Astrocyte (in vitro differentiated cells and primary cell): ENCODE results near the gene RETREG3. TPM values are rescaled to one million over a fixed set of nuclear protein-coding genes. Genes with fewer than 3 reads are reported as not detected.

Experiments
- DNase-seq: peaks from one replicate; pipeline ENCODE4 v3.0.0-alpha.2; 2010; ENCODE audit warnings: low read depth
- FAIRE-seq: peaks from 2 replicates; lab custom pipeline; 2011; peaks lifted over from hg19 to GRCh38; lab: Jason Lieb, UNC
- H2AFZ ChIP-seq: 2 replicates; pipeline ENCODE4 v1.6.0; 2012; ENCODE audit warnings: low read depth, low read length, inconsistent platforms
- H3K27ac ChIP-seq: 2 replicates; pipeline ENCODE4 v1.5.1; 2011; ENCODE audit warnings: low read depth, low read length, inconsistent platforms
- H3K27me3 ChIP-seq: 2 replicates; pipeline ENCODE4 v1.6.0; 2011; ENCODE audit warnings: low read length, inconsistent platforms; ENCODE audit not compliant: insufficient read depth
- H3K36me3 ChIP-seq: 2 replicates; pipeline ENCODE4 v1.5.1; 2011; ENCODE audit warnings: low read length, inconsistent platforms; ENCODE audit not compliant: insufficient read depth
- H3K4me1 ChIP-seq: 2 replicates; pipeline ENCODE4 v1.5.1; 2011; ENCODE audit warnings: low read length, inconsistent platforms; ENCODE audit not compliant: insufficient read depth
- H3K4me2 ChIP-seq: 2 replicates; pipeline ENCODE4 v1.6.0; 2012; ENCODE audit warnings: low read length, inconsistent platforms
- H3K4me3 ChIP-seq: 2 replicates; pipeline ENCODE4 v1.5.1; 2011; ENCODE audit warnings: low read depth, mild to moderate bottlenecking, low read length, inconsistent platforms; ENCODE audit not compliant: insufficient read depth
- H3K79me2 ChIP-seq: 2 replicates; pipeline ENCODE4 v1.6.0; 2012; ENCODE audit warnings: mild to moderate bottlenecking, low read length, inconsistent platforms; ENCODE audit not compliant: insufficient read depth
- H3K9ac ChIP-seq: 2 replicates; pipeline ENCODE4 v1.6.0; 2012; ENCODE audit warnings: mild to moderate bottlenecking, low read length, inconsistent platforms
- H3K9me3 ChIP-seq: 2 replicates; pipeline ENCODE4 v1.5.1; 2012; ENCODE audit warnings: low read depth, mild to moderate bottlenecking, low read length, inconsistent platforms; ENCODE audit not compliant: insufficient read depth
- H4K20me1 ChIP-seq: 2 replicates; pipeline ENCODE4 v1.6.0; 2012; ENCODE audit warnings: low read length, inconsistent platforms; ENCODE audit not compliant: insufficient read depth
- H3K27ac Mint-ChIP-seq: one replicate; pipeline ENCODE4 v1.8.0; 2021; ENCODE audit warnings: mild to moderate bottlenecking, mixed read lengths; ENCODE audit not compliant: unreplicated experiment
- H3K27me3 Mint-ChIP-seq: one replicate; pipeline ENCODE4 v1.8.0; 2021; ENCODE audit warnings: low read depth, mixed read lengths; ENCODE audit not compliant: unreplicated experiment
- H3K36me3 Mint-ChIP-seq: one replicate; pipeline ENCODE4 v1.8.0; 2021; ENCODE audit warnings: low read depth, mixed read lengths; ENCODE audit not compliant: unreplicated experiment
- H3K4me1 Mint-ChIP-seq: one replicate; pipeline ENCODE4 v1.8.0; 2021; ENCODE audit warnings: low read depth, mixed read lengths; ENCODE audit not compliant: unreplicated experiment
- H3K4me3 Mint-ChIP-seq: one replicate; pipeline ENCODE4 v1.8.0; 2021; ENCODE audit warnings: mild to moderate bottlenecking, moderate library complexity, mixed read lengths; ENCODE audit not compliant: unreplicated experiment
- H3K9me3 Mint-ChIP-seq: one replicate; pipeline ENCODE4 v1.8.0; 2021; ENCODE audit warnings: mild to moderate bottlenecking, mixed read lengths; ENCODE audit not compliant: unreplicated experiment
- EZH2 ChIP-seq: IDR thresholded peaks from 2 replicates; pipeline ENCODE4 v1.6.1; 2012; ENCODE audit warnings: mild to moderate bottlenecking, low read length, inconsistent platforms; ENCODE audit not compliant: insufficient read depth
- total RNA-seq: library from RNA; stranded (reverse); gene quantifications from 2 replicates; pipeline ENCODE4 v1.2.1, GENCODE V29; 2021
- TF ChIP-seq, protein P1 (sequence below): IDR thresholded peaks from 2 replicates; pipeline ENCODE4 v1.5.1; 2011; ENCODE audit warnings: low read depth, mild to moderate bottlenecking, inconsistent platforms, low read length, moderate library complexity; ENCODE audit not compliant: insufficient read depth

Gene RETREG3
- total RNA-seq, 1 donor from 2014 or later: 54.3 TPM

- Mint-ChIP-seq H3K27me3 (no peaks in the 10 kb centered on the region), H3K36me3 (peaks cover 13% of the 10 kb centered on the region), H3K27ac (no peak overlapping the region), H3K9me3 (no peaks in the 10 kb centered on the region), H3K4me1 (peaks cover 11% of the 10 kb centered on the region), H3K4me3 (peak overlapping the region; percentile 88)
- DNase-seq (no peak), FAIRE-seq (no peak)
- H3K9ac ChIP-seq: no peak overlapping the region
- no peaks in the 10 kb centered on the region for H3K9me3 ChIP-seq
- no peak for TF ChIP-seq EZH2
- TF ChIP-seq, protein P1, sequence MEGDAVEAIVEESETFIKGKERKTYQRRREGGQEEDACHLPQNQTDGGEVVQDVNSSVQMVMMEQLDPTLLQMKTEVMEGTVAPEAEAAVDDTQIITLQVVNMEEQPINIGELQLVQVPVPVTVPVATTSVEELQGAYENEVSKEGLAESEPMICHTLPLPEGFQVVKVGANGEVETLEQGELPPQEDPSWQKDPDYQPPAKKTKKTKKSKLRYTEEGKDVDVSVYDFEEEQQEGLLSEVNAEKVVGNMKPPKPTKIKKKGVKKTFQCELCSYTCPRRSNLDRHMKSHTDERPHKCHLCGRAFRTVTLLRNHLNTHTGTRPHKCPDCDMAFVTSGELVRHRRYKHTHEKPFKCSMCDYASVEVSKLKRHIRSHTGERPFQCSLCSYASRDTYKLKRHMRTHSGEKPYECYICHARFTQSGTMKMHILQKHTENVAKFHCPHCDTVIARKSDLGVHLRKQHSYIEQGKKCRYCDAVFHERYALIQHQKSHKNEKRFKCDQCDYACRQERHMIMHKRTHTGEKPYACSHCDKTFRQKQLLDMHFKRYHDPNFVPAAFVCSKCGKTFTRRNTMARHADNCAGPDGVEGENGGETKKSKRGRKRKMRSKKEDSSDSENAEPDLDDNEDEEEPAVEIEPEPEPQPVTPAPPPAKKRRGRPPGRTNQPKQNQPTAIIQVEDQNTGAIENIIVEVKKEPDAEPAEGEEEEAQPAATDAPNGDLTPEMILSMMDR: no peak
- H3K36me3 ChIP-seq: no peaks in the 10 kb centered on the region
- no peak overlapping the region for H3K4me3 ChIP-seq
- no peak overlapping the region for H3K27ac ChIP-seq
- H3K4me2 ChIP-seq: no peak overlapping the region
- H4K20me1 ChIP-seq: no peaks in the 10 kb centered on the region
- H3K4me1 ChIP-seq: peaks cover 11% of the 10 kb centered on the region
- H3K79me2 ChIP-seq: peaks cover 11% of the 10 kb centered on the region
- H2AFZ ChIP-seq: no peak overlapping the region
- no peaks in the 10 kb centered on the region for H3K27me3 ChIP-seq
These were observed 71.2 kb downstream of the RETREG3 start for GRCh38 chr17:42537826-42538451.

DNA sequence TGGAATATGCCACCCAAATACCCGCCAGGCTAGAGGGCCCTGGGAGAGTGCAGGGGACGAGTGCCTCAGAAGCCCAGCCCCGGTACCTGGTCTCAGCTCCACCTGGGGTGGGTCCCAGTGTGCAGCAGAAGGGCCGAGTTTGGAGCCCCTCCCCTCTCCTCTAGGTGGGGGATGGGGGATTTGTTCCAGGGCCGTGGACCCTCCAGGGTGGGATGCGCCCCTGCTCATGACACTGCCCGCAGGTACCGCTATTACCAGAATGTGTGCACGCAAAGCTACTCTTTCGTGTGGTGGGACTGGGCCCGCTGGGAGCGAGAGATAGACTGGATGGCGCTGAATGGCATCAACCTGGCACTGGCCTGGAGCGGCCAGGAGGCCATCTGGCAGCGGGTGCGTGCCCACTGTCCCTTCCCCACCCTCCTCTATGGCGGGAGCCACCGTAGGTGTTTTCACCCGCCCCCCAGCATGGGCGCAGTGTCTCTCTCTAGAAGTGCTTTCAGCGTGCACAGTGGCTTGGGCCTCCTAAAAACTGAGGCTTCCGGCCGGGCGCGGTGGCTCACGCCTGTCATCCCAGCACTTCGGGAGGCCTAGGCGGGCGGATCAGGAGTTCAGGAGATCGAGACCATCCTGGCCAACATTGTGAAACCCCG is 71.9 kb downstream of the RETREG3 start:
- Mint-ChIP-seq H3K27me3 (no peaks in the 10 kb centered on the region), H3K36me3 (peaks cover 12% of the 10 kb centered on the region), H3K4me1 (peaks cover 11% of the 10 kb centered on the region), H3K27ac (peak overlapping the region; percentile 87), H3K9me3 (no peaks in the 10 kb centered on the region), H3K4me3 (peak overlapping the region; percentile 88)
- Histone ChIP-seq H2AFZ (no peak overlapping the region), H4K20me1 (no peaks in the 10 kb centered on the region), H3K9me3 (no peaks in the 10 kb centered on the region), H3K4me1 (peaks cover 11% of the 10 kb centered on the region), H3K4me2 (peak overlapping the region; percentile 89), H3K79me2 (peaks cover 11% of the 10 kb centered on the region), H3K4me3 (peak overlapping the region; percentile 83), H3K36me3 (no peaks in the 10 kb centered on the region), H3K27ac (no peak overlapping the region), H3K27me3 (no peaks in the 10 kb centered on the region), H3K9ac (peak overlapping the region; percentile 82)
- FAIRE-seq (no peak), DNase-seq (no peak)
- TF ChIP-seq, protein P1: no peak
- no peak for TF ChIP-seq EZH2
